IMR-90 (cell line): ENCODE measurements around the gene FAM20A. TPM values are rescaled to one million over a fixed set of nuclear protein-coding genes. Genes with fewer than 3 reads are reported as not detected.

Source experiments
- ATAC-seq: fragments of 200-7000 bp; cut with Tn5 transposase; 2 replicates; pipeline ENCODE4 v1.9.1; 2020; ENCODE audit warnings: low read depth, mild to moderate bottlenecking, moderate library complexity
- BruUV-seq: library from RNA; stranded (reverse); fragments of 400-500 nt; replicated peaks from 2 replicates; lab custom pipeline; 2021; lab: Mats Ljungman, UMichigan
- CTCF ChIA-PET: fragments of 300-600 bp; formaldehyde crosslinking; extraction: SDS; loops from one replicate; lab custom pipeline; 2021; ENCODE audit warnings: antibody characterized with exemption; lab: Yijun Ruan, JAX
- POLR2A ChIA-PET: fragments of 300-600 bp; sonication (Branson Sonifier 250); formaldehyde crosslinking; loops from one replicate; lab custom pipeline; 2022; ENCODE audit warnings: antibody characterized with exemption; ENCODE audit not compliant: unreplicated experiment; lab: Charles Lee
- DNase-seq: peaks from one replicate; pipeline ENCODE4 v3.0.0; 2013
- H2AFZ ChIP-seq: replicated peaks from 2 replicates; pipeline ENCODE3; 2013; ENCODE audit warnings: low read length, mild to moderate bottlenecking; ENCODE audit not compliant: poor library complexity
- H2AK5ac ChIP-seq: 2 replicates; pipeline ENCODE4 v1.6.1; 2013; ENCODE audit warnings: low read depth, low read length, inconsistent platforms
- H2AK9ac ChIP-seq: replicated peaks from 2 replicates; pipeline ENCODE3; 2013; ENCODE audit warnings: mild to moderate bottlenecking, low read depth, low read length, moderate library complexity; ENCODE audit not compliant: poor library complexity
- H2BK120ac ChIP-seq: 2 replicates; pipeline ENCODE4 v1.6.1; 2013; ENCODE audit warnings: low read depth, low read length, inconsistent platforms
- H2BK15ac ChIP-seq: 3 replicates; pipeline ENCODE4 v1.6.1; 2013; ENCODE audit warnings: low read depth, low read length, inconsistent platforms
- H2BK20ac ChIP-seq: 2 replicates; pipeline ENCODE4 v1.6.1; 2013; ENCODE audit warnings: low read depth, mild to moderate bottlenecking, inconsistent platforms, low read length, moderate library complexity
- H2BK5ac ChIP-seq: 2 replicates; pipeline ENCODE4 v1.6.1; 2013; ENCODE audit warnings: mild to moderate bottlenecking, low read depth, low read length, inconsistent platforms; ENCODE audit not compliant: poor library complexity, severe bottlenecking
- H3K14ac ChIP-seq: replicated peaks from 2 replicates; pipeline ENCODE4 v1.6.1; 2013; ENCODE audit warnings: low read depth, low read length, inconsistent platforms
- H3K18ac ChIP-seq: 2 replicates; pipeline ENCODE4 v1.6.1; 2013; ENCODE audit warnings: low read depth, low read length, control low read depth
- H3K23ac ChIP-seq: 2 replicates; pipeline ENCODE4 v1.6.1; 2013; ENCODE audit warnings: low read depth, low read length, inconsistent platforms
- H3K27ac ChIP-seq: 2 replicates; pipeline ENCODE4 v1.5.1; 2013; ENCODE audit warnings: mild to moderate bottlenecking, control low read depth, low read length; ENCODE audit not compliant: insufficient read depth
- H3K27me3 ChIP-seq: 2 replicates; pipeline ENCODE4 v1.6.1; 2013; ENCODE audit warnings: low read length; ENCODE audit not compliant: control insufficient read depth, insufficient read depth
- H3K36me3 ChIP-seq: 2 replicates; pipeline ENCODE4 v1.6.1; 2013; ENCODE audit warnings: low read length, mixed read lengths; ENCODE audit not compliant: control insufficient read depth, insufficient read depth
- H3K4ac ChIP-seq: 2 replicates; pipeline ENCODE4 v1.6.1; 2013; ENCODE audit warnings: low read depth, low read length, inconsistent platforms
- H3K4me1 ChIP-seq: 2 replicates; pipeline ENCODE4 v1.6.1; 2013; ENCODE audit warnings: low read length, mixed read lengths; ENCODE audit not compliant: control insufficient read depth, insufficient read depth
- H3K4me2 ChIP-seq: 2 replicates; pipeline ENCODE4 v1.6.1; 2013; ENCODE audit warnings: low read depth, mild to moderate bottlenecking, control low read depth, low read length, moderate library complexity
- H3K4me3 ChIP-seq: 2 replicates; pipeline ENCODE4 v1.5.1; 2013; ENCODE audit warnings: low read depth, mild to moderate bottlenecking, control low read depth, low read length, moderate library complexity; ENCODE audit not compliant: insufficient read depth
- H3K56ac ChIP-seq: 2 replicates; pipeline ENCODE4 v1.6.1; 2013; ENCODE audit warnings: low read length, inconsistent platforms; ENCODE audit not compliant: insufficient read depth; ENCODE audit errors: extremely low read depth
- H3K79me1 ChIP-seq, 2 experiments: 2 replicates each; pipeline ENCODE4 v1.6.1; 2013; ENCODE audit warnings: low read length in 2 of 2, inconsistent platforms in 1 of 2, low read depth in 1 of 2
- H3K9ac ChIP-seq: 2 replicates; pipeline ENCODE4 v1.6.1; 2013; ENCODE audit warnings: low read depth, low read length, control low read depth
- H3K9me1 ChIP-seq: 2 replicates; pipeline ENCODE4 v1.6.1; 2013; ENCODE audit warnings: low read length, inconsistent platforms; ENCODE audit not compliant: insufficient read depth
- H3K9me3 ChIP-seq: 2 replicates; pipeline ENCODE4 v1.6.1; 2013; ENCODE audit warnings: low read length; ENCODE audit not compliant: control insufficient read depth, insufficient read depth
- H4K20me1 ChIP-seq: 2 replicates; pipeline ENCODE4 v1.6.1; 2013; ENCODE audit warnings: low read length, inconsistent platforms; ENCODE audit not compliant: insufficient read depth
- H4K5ac ChIP-seq: 2 replicates; pipeline ENCODE4 v1.6.1; 2013; ENCODE audit warnings: mild to moderate bottlenecking, low read depth, low read length, control low read depth
- H4K8ac ChIP-seq, 2 experiments: 2 replicates each; pipeline ENCODE4 v1.6.1; 2013; ENCODE audit warnings: low read depth in 2 of 2, low read length in 2 of 2, control low read depth in 1 of 2, inconsistent platforms in 1 of 2
- H4K91ac ChIP-seq: 2 replicates; pipeline ENCODE4 v1.6.1; 2013; ENCODE audit warnings: low read depth, low read length, inconsistent platforms; ENCODE audit not compliant: insufficient read depth
- BHLHE40 ChIP-seq: fragments of 150-350 bp; IDR thresholded peaks from 2 replicates; pipeline ENCODE4 v1.6.1; 2016; ENCODE audit warnings: mild to moderate bottlenecking, low read depth, low read length
- CEBPB ChIP-seq: IDR thresholded peaks from 2 replicates; pipeline ENCODE4 v1.6.1; 2012; ENCODE audit warnings: low read depth, low read length, improper control_type of control experiment
- FOS ChIP-seq: fragments of 150-350 bp; IDR thresholded peaks from 2 replicates; pipeline ENCODE4 v1.6.1; 2016; ENCODE audit warnings: low read depth, low read length
- MAFK ChIP-seq: IDR thresholded peaks from 2 replicates; pipeline ENCODE4 v1.6.1; 2012; ENCODE audit warnings: low read depth, low read length, improper control_type of control experiment
- MAZ ChIP-seq: IDR thresholded peaks from 2 replicates; pipeline ENCODE4 v1.6.1; 2012; ENCODE audit warnings: low read depth, mild to moderate bottlenecking, low read length, improper control_type of control experiment, moderate library complexity, borderline replicate concordance
- NFE2L2 ChIP-seq: fragments of 150-350 bp; IDR thresholded peaks from 2 replicates; pipeline ENCODE4 v1.6.1; 2016; ENCODE audit warnings: low read depth, mild to moderate bottlenecking, low read length
- RAD21 ChIP-seq: IDR thresholded peaks from 2 replicates; pipeline ENCODE4 v1.6.1; 2012; ENCODE audit warnings: low read length, improper control_type of control experiment
- RFX5 ChIP-seq: IDR thresholded peaks from 2 replicates; pipeline ENCODE4 v1.8.0; 2012; ENCODE audit warnings: low read depth, mild to moderate bottlenecking, low read length, moderate library complexity
- SMC3 ChIP-seq: fragments of 150-350 bp; IDR thresholded peaks from 2 replicates; pipeline ENCODE4 v1.6.1; 2016; ENCODE audit warnings: low read depth, mild to moderate bottlenecking, antibody characterized with exemption, low read length, moderate library complexity
- WGBS, 2 experiments: methylation state at CpG; one replicate each; pipeline versions ENCODE4 v1.1.5 to v1.1.7; 2013; ENCODE audit warnings: missing lambda C conversion rate in 2 of 2; ENCODE audit not compliant: insufficient read length in 1 of 2; ENCODE audit errors: extremely low coverage in 2 of 2; 5-methylcytosine and 5-hydroxymethylcytosine counted together
- dilution Hi-C: fragments of 300-500 bp; cut with HindIII; formaldehyde crosslinking; loops from one replicate; pipeline ENCODE4 v1.14.3; 2018; ENCODE audit warnings: low sequenced_read_pairs; ENCODE audit not compliant: unreplicated experiment
- in situ Hi-C: fragments of 300-500 bp; cut with MboI; formaldehyde crosslinking; loops from 3 replicates; pipeline ENCODE4 v1.14.3; 2019; ENCODE audit warnings: low sequenced_read_pairs, inconsistent platforms, mixed read lengths
- intact Hi-C: fragments of 100-400 bp; cut with micrococcal nuclease; formaldehyde crosslinking; loops from 2 replicates; pipeline ENCODE4 v1.10.0; 2022
- polyA plus RNA-seq, 3 experiments: library from polyadenylated mRNA; depleted of rRNA; stranded (reverse); fragments of >200 nt; gene quantifications; 2 replicates each; pipeline ENCODE4 v1.2.3, GENCODE V29; 2012; ENCODE audit warnings: low replicate concordance in 1 of 3
- total RNA-seq: library from RNA; depleted of rRNA; stranded (reverse); fragments of >200 nt; gene quantifications from 2 replicates; pipeline ENCODE4 v1.2.3, GENCODE V29; 2012
- TF ChIP-seq, protein P1 (sequence below): fragments of 150-350 bp; IDR thresholded peaks from 2 replicates; pipeline ENCODE4 v1.6.1; 2017; ENCODE audit warnings: mild to moderate bottlenecking, antibody characterized with exemption, low read length, low read depth
- TF ChIP-seq, protein P2 (sequence below): fragments of 150-350 bp; IDR thresholded peaks from 2 replicates; pipeline ENCODE4 v1.6.1; 2016; ENCODE audit warnings: low read depth, mild to moderate bottlenecking, low read length, moderate library complexity, borderline replicate concordance

FAM20A gene
- total and polyA plus RNA-seq, 2 of the 4 experiments (the other 2 are of a cell fraction): not detected

- Histone ChIP-seq H3K14ac (no peak overlapping the region), H2BK15ac (no peak overlapping the region), H2AFZ (no peak overlapping the region), H3K9me3 (no peaks in the 10 kb centered on the region), H3K9ac (no peak overlapping the region), H4K91ac (no peak overlapping the region), H2BK5ac (no peak overlapping the region), H2BK120ac (no peak overlapping the region), H4K20me1 (no peaks in the 10 kb centered on the region), H3K4me3 (no peak overlapping the region), H3K4ac (no peak overlapping the region), H4K8ac (no peak overlapping the region), H3K4me2 (no peak overlapping the region), H2AK5ac (no peak overlapping the region), H3K36me3 (no peaks in the 10 kb centered on the region), H3K4me1 (no peaks in the 10 kb centered on the region), H3K27ac (no peak overlapping the region), H3K9me1 (no peaks in the 10 kb centered on the region), H3K79me1 (no peaks in the 10 kb centered on the region), H2AK9ac (no peak overlapping the region), H3K27me3 (peaks cover 6% of the 10 kb centered on the region), H3K18ac (no peak overlapping the region), H2BK20ac (no peak overlapping the region), H3K56ac (no peak overlapping the region), H3K23ac (no peak overlapping the region), H4K5ac (no peak overlapping the region)
- no peak for DNase-seq
- in situ Hi-C loops (no loop called here), intact Hi-C loops (no loop called here), dilution Hi-C loops (no loop called here)
- WGBS, 2 experiments: no CpG with 5 or more reads among the region's 2 CpGs
- CTCF ChIA-PET: no interaction called here
- no peak for ATAC-seq
- BruUV-seq: no TSS peak
- POLR2A ChIA-PET: no interaction called here
- no peak for TF ChIP-seq CEBPB
- TF ChIP-seq, protein P1, sequence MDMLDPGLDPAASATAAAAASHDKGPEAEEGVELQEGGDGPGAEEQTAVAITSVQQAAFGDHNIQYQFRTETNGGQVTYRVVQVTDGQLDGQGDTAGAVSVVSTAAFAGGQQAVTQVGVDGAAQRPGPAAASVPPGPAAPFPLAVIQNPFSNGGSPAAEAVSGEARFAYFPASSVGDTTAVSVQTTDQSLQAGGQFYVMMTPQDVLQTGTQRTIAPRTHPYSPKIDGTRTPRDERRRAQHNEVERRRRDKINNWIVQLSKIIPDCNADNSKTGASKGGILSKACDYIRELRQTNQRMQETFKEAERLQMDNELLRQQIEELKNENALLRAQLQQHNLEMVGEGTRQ: no peak
- no peak for TF ChIP-seq RFX5
- TF ChIP-seq SMC3: no peak
- TF ChIP-seq, protein P2, sequence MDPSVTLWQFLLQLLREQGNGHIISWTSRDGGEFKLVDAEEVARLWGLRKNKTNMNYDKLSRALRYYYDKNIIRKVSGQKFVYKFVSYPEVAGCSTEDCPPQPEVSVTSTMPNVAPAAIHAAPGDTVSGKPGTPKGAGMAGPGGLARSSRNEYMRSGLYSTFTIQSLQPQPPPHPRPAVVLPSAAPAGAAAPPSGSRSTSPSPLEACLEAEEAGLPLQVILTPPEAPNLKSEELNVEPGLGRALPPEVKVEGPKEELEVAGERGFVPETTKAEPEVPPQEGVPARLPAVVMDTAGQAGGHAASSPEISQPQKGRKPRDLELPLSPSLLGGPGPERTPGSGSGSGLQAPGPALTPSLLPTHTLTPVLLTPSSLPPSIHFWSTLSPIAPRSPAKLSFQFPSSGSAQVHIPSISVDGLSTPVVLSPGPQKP: no peak
- TF ChIP-seq FOS: no peak
- TF ChIP-seq BHLHE40: no peak
- no peak for TF ChIP-seq MAFK
- no peak for TF ChIP-seq MAZ
- TF ChIP-seq NFE2L2: no peak
- no peak for TF ChIP-seq RAD21
These were observed 34.8 kb downstream of the FAM20A start for GRCh38 chr17:68566442-68566738.
